HG03457 (cell line): ENCODE results near the gene ACOT12.
"Not testable (repeated sequence)": the region's sequence is repeated elsewhere in the genome, so short reads cannot be mapped to it uniquely, and the experiment has no call there.

Source experiments
- ATAC-seq: cut with Tn5 transposase; IDR thresholded peaks from one replicate; pipeline ENCODE4 v1.9.1; 2021; ENCODE audit warnings: moderate number of reproducible peaks; ENCODE audit not compliant: unreplicated experiment

ACOT12 gene

DNA sequence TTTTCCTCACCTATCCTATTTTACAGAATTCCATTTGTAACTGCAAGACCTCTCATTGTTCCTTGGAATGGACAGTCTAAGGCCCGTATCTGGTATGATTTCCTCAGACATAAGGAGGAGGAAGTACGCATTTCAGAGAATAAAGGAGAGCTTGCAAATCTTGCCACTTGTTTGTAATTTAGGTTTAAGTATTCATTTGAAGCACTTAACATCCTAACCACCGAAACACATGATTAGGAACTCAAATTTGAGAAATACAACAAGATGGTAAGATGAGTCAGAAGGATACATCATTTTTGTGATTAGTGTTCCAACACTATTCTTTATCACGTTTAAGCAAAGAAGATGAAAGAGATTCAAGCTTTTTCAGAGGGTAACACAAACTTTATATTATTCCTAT lies 96.4 kb downstream of the ACOT12 start:
- ATAC-seq: no peak

DNA sequence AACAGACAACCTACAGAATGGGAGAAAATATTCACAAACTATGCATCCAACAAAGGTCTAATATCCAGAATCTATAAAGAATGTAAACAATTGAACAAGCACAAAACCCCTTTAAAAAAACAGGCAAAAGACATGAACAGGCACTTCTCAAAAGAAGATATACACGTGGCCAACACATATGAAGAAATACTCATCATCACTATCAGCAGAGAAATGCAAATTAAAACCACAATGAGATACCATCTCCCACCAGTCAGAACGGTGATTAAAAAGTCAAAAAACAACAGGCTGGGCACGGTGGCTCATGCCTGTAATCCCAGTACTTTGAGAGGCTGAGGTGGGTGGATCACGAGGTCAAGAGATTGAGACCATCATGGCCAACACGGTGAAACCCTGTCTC lies 99.9 kb downstream of the ACOT12 start:
- not testable (repeated sequence) for ATAC-seq

DNA sequence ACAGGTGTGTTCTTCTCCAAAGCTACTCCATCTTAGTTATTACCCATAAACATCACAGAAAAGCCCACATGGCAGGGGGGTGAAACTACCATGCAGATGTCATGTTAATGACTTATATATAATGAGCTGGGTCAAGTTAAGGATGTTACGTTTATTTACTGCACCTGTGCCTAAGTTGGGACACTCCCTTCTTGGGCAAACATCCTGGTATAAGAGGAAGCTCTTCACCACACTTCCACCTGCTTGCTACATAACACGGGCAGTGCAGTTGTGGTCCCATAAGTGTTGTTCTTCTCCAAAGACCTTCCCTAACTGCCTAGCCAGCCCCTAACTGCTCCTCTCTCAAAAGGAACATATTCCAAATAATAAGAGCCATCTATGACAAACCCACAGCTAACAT lies 101.8 kb downstream of the ACOT12 start:
- no peak for ATAC-seq

DNA sequence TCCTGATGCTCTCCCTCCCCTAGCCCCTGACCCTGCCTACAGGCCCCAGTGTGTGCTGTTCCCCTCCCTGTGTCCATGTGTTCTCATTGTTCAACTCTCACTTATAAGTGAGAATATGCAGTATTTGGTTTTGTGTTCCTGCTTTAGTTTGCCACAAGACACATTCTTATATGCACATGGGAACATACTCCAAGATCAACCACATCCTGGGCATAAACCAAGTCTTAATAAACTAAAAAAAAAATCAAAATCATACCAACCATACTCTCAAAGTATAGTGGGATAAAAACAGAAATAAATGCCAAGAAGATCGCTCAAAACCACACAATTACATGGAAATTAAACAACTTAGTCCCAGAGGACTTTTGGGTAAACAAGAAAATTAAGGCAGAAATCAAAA lies 103.8 kb downstream of the ACOT12 start:
- ATAC-seq: no peak

DNA sequence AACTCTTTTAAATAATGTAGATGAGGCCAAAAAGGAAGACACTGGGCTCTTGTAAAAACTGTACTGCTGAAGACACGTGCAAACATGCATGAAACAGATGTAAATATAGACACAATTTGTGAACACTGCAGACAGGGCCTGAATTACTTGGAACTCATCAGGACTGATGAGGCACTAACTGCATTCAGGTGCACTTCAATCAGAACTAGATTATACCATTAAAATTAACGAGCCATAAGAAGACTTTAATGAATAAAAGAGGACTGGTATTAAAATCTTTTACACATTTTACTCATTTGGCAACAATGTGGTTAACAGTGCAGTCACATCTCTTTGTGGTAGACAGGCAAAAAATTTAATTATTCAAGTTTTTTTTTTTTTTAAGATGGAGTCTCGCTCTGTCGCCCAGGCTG lies 105.9 kb downstream of the ACOT12 start:
- no peak for ATAC-seq

DNA sequence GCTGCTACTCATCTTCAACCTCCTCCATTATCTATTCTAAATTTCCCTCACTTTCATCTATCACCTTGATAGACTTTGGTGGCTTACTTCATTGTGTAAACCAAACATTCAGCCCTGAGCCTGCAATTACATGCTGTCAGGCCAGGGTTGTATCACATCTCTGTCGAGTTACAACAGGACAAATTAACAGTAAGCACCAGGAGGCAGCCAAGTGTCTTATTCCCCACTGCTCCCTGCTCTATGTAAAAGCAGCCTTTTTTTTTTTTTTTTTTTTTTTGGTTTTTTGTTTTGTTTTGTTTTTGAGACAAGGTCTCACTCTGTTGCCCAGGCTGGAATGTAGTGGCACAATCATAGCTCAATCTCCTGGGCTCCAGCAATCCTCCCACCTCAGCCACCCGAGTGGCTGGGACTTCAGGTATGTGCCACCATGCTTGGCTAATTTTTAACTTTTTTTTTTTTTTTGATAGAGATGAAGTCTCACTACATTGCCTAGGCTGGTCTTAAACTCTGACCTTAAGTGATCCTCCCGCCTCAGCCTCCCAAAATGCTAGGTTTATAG lies 107.8 kb downstream of the ACOT12 start:
- no peak for ATAC-seq

DNA sequence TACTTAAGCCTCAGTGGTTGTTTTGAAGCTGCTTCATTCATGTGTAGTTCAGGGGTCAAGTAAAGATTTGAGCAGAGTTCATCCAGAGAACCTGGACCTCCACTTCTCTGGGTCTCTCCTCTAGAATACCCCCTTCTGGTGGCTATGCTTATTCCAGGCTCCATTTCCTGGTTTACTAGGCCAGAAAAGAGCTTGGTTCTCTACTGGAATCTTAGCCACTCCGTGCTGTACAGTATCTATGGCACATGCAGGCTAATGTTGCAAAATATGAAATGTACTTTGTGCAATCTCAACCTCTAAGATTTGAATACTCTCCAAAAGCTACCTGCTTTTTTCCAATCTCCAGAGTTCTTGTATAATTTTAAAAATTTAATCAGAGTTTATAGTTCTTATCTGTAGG lies 110.0 kb downstream of the ACOT12 start:
- no peak for ATAC-seq
